Measurements from ENCODE around the gene MCOLN3.

DNA sequence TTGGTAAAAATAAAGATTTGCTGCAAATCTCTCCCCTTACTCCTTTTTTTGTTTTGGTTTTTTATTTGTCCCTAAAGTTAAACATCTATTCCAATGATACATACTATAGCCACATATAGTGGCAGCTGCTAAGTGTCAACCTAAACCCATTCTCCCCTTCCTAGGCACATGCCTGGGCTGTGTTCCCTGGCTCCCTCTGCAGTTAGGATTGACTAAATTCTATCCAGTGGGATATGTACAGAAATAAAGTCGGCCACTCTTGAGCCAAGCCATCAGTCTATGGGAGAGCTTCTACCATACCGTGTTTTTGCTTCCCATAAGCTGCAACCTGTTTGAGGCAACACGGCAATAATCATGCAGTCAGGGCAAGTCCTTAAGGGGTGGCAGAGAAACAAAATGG is 23.6 kb downstream of the MCOLN3 start:
- TF ChIP-seq CTCF (conservative IDR thresholded peaks at IDR 0.05 in 1 of 2, IDR thresholded peaks at IDR 0.05 in 1 of 2; ENCODE audit: low read depth in 1 of 2, low read length in 2 of 2) (no peak), EZH2 (IDR thresholded peaks at IDR 0.05; ENCODE audit: low read length, missing control alignments) (no peak)
